Loucy (cell line): ENCODE results near the gene LRRC28.

Experiments used
- EZH2phosphoT487 ChIP-seq: fragments of 200-600 bp; IDR thresholded peaks from 2 replicates; pipeline ENCODE4 v1.6.1; 2018; ENCODE audit warnings: antibody characterized with exemption, mild to moderate bottlenecking, moderate library complexity, borderline replicate concordance
- TF ChIP-seq, protein P1 (sequence below): fragments of 200-600 bp; sonication (generic); conservative IDR thresholded peaks from 2 replicates; pipeline ENCODE4 v1.5.1; 2014; ENCODE audit warnings: mild to moderate bottlenecking, antibody characterized with exemption, low read length

DNA sequence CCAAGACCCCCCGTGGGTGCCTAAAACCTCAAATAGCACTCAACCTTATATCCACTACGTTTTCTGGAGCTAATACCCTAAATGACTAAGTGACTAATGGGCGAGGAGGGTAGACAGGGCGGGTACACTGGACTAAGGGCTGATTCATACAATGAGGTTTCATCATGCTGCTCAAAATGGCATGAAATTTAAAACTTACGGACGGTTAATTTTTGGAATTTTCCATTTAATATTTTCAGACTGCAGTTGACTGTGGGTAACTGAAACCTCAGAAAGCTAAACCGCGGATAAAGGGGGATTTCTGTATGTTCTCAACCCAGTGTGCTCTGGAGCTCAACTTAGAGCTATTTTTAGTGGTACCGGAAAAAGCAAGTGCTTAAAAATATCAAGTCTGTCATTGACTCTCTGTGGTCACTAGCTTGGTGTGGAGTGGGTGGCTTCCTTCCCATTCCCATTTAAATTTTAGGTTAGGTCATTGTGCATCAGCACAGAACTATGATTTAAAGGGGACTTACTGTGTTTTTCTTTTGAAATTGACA lies 72.9 kb downstream of the LRRC28 start:
- TF ChIP-seq, protein P1, sequence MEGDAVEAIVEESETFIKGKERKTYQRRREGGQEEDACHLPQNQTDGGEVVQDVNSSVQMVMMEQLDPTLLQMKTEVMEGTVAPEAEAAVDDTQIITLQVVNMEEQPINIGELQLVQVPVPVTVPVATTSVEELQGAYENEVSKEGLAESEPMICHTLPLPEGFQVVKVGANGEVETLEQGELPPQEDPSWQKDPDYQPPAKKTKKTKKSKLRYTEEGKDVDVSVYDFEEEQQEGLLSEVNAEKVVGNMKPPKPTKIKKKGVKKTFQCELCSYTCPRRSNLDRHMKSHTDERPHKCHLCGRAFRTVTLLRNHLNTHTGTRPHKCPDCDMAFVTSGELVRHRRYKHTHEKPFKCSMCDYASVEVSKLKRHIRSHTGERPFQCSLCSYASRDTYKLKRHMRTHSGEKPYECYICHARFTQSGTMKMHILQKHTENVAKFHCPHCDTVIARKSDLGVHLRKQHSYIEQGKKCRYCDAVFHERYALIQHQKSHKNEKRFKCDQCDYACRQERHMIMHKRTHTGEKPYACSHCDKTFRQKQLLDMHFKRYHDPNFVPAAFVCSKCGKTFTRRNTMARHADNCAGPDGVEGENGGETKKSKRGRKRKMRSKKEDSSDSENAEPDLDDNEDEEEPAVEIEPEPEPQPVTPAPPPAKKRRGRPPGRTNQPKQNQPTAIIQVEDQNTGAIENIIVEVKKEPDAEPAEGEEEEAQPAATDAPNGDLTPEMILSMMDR = no peak
- TF ChIP-seq EZH2phosphoT487 = no peak
